Fibroblast of pulmonary artery (primary cell): ENCODE measurements around the gene M1AP.

Experiments
- DNase-seq: peaks from one replicate; pipeline ENCODE4 v3.0.0-alpha.2; 2010; ENCODE audit warnings: low read depth
- H3K4me3 ChIP-seq: replicated peaks from 2 replicates; pipeline ENCODE4 v1.5.1; 2011; ENCODE audit warnings: low read depth, mild to moderate bottlenecking, control low read depth, low read length, moderate library complexity
- TF ChIP-seq, protein P1 (sequence below): IDR thresholded peaks from 2 replicates; pipeline ENCODE4 v1.5.1; 2011; ENCODE audit warnings: mild to moderate bottlenecking, control low read depth, low read length, inconsistent platforms; ENCODE audit errors: missing control alignments

The M1AP gene

DNA sequence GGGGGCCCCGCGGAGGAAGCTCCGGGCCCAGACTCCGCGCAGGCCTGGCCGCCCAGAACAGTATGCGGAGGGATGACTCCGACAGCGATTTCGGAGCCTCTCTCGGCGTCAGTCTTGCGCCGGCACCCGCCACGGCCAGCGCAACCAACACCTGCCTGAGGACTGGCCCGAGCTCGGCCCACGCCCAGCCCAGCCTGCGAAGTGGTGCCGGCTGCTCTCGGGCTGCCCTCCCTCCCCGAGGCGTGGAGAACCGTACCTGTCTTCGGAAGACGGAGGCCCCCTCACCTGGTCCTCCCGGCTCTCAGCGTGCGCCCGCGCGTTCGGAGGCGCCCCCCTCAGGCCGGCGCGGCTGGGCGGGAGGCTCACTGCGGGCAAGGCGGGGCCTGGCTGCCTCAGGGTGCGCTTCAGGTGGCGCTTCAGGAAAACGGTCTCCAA is at the start of gene M1AP:
Gene M1AP (minus strand): TSS at position 322 of the 435 bp plus-strand sequence. CDS start 8,055 bp downstream, outside the sequence.
- no peak for DNase-seq
- TF ChIP-seq, protein P1, sequence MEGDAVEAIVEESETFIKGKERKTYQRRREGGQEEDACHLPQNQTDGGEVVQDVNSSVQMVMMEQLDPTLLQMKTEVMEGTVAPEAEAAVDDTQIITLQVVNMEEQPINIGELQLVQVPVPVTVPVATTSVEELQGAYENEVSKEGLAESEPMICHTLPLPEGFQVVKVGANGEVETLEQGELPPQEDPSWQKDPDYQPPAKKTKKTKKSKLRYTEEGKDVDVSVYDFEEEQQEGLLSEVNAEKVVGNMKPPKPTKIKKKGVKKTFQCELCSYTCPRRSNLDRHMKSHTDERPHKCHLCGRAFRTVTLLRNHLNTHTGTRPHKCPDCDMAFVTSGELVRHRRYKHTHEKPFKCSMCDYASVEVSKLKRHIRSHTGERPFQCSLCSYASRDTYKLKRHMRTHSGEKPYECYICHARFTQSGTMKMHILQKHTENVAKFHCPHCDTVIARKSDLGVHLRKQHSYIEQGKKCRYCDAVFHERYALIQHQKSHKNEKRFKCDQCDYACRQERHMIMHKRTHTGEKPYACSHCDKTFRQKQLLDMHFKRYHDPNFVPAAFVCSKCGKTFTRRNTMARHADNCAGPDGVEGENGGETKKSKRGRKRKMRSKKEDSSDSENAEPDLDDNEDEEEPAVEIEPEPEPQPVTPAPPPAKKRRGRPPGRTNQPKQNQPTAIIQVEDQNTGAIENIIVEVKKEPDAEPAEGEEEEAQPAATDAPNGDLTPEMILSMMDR, result no peak
- H3K4me3 ChIP-seq, result peak within 1 kb of the TSS; percentile 23

- DNase-seq, result peak; percentile 74
- H3K4me3 ChIP-seq, result no peak overlapping the region
- TF ChIP-seq, protein P1, result no peak
Measured at GRCh38 chr2:74696829-74697228, 48.7 kb upstream of the M1AP start.

DNA sequence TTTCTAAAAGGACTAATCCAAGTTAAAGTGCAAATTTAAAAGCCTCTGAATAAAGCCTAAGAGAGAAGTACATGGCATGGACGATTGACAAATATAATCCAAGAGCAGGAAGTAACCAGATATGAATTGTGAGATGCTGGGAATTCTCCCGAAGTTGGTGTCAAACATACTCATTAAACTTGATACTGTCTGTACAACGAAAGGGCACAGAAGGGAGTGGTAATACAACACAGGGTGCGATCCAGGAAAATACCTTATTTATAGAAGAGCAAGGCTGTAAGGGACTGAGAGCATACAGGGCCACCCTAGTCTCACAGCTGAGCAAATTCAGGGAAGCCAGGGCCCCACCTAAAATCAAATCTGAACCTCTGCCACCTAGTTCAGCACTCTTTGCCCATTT is 47.5 kb upstream of the M1AP start:
- TF ChIP-seq, protein P1, result no peak
- H3K4me3 ChIP-seq, result no peak overlapping the region
- DNase-seq, result no peak

- no peak overlapping the region for H3K4me3 ChIP-seq
- no peak for DNase-seq
- TF ChIP-seq, protein P1, result no peak
Measured at GRCh38 chr2:74694281-74694680, 46.2 kb upstream of the M1AP start.

DNA sequence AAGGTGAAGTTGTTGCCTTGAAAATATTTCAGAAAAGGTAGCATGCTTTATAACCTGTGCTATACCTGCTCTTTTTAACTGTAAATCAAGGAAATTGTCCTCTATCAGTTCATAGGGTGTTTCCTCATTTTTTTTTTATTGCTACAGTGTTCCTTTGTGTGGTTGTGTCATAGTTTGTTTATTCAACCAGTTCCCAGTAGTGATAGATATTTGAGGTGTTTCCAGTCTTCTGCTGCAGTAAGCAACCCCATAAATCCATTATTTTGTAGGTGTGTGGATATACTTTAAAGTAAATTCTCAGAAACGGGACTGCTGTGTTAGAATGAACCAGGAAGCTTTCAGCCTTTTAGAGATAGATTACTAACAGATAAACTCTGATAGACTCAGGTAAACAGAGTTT is 45.5 kb upstream of the M1AP start:
- H3K4me3 ChIP-seq, result no peak overlapping the region
- no peak for DNase-seq
- TF ChIP-seq, protein P1, result no peak

DNA sequence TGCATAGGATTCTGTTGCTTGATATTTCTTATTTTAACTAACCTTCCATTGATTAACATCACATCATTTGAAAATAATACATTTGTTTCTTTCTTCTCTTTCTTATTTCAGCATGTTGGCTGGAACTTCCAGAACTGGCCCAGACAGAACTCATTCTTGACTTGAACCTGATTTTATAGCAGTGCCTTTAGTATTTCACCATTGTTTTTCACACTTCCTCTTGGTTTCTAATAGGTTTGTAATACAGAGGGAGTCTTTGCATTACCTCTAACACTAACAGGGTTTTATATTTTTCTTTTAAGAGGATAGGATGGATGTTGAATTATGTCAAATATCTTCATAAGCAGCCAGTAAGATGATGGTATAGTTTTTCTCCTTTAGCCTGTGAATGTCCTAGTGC is 45.1 kb upstream of the M1AP start:
- no peak for DNase-seq
- TF ChIP-seq, protein P1, result no peak
- no peak overlapping the region for H3K4me3 ChIP-seq

GRCh38 chr2:74691929-74692328 is 43.8 kb upstream of the M1AP start:
- H3K4me3 ChIP-seq, result no peak overlapping the region
- TF ChIP-seq, protein P1, result no peak
- DNase-seq, result no peak
